SU-DHL-6 (cell line): Measurements from ENCODE around the gene OR51B2.

Experiments
- H2AFZ ChIP-seq: fragments of 200-600 bp; sonication (generic); 2 replicates; pipeline ENCODE4 v1.6.1; 2014; ENCODE audit warnings: low read depth, mild to moderate bottlenecking, moderate library complexity, mixed read lengths, antibody characterized with exemption, low read length; ENCODE audit not compliant: severe bottlenecking
- H3F3A ChIP-seq: fragments of 200-600 bp; shearing (Covaris generic); 2 replicates; pipeline ENCODE4 v1.6.0; 2016; ENCODE audit warnings: antibody characterized with exemption, mild to moderate bottlenecking; ENCODE audit not compliant: insufficient read depth
- H3K27ac ChIP-seq: fragments of 200-600 bp; sonication (generic); 2 replicates; pipeline ENCODE4 v1.5.1; 2016; ENCODE audit warnings: low read depth, mild to moderate bottlenecking, low read length, moderate library complexity, mixed read lengths
- H3K27me3 ChIP-seq: fragments of 200-600 bp; sonication (generic), shearing (Covaris generic); 2 replicates; pipeline ENCODE4 v1.6.0; 2014; ENCODE audit warnings: mild to moderate bottlenecking, low read length
- H3K36me3 ChIP-seq: fragments of 200-600 bp; sonication (generic); 2 replicates; pipeline ENCODE4 v1.6.1; 2014; ENCODE audit warnings: mild to moderate bottlenecking, low read length, mixed read lengths
- H3K4me2 ChIP-seq: fragments of 300-600, 200-600 bp; shearing (Covaris generic), sonication (generic); 2 replicates; pipeline ENCODE4 v1.6.0; 2014; ENCODE audit warnings: low read length, low read depth, mild to moderate bottlenecking; ENCODE audit not compliant: poor library complexity, severe bottlenecking
- H3K4me3 ChIP-seq: fragments of 200-600 bp; sonication (generic); 2 replicates; pipeline ENCODE4 v1.5.1; 2014; ENCODE audit warnings: antibody characterized with exemption, low read length, mild to moderate bottlenecking, mixed read lengths; ENCODE audit not compliant: insufficient read depth, poor library complexity, severe bottlenecking
- H3K79me2 ChIP-seq: fragments of 200-600 bp; sonication (generic); 2 replicates; pipeline ENCODE4 v1.6.1; 2014; ENCODE audit warnings: mild to moderate bottlenecking, low read length, moderate library complexity; ENCODE audit not compliant: insufficient read depth
- H3K9ac ChIP-seq: fragments of 200-600 bp; sonication (generic); 2 replicates; pipeline ENCODE4 v1.7.0; 2014; ENCODE audit warnings: mild to moderate bottlenecking, low read length
- H3K9me2 ChIP-seq: fragments of 200-600 bp; sonication (generic); replicated peaks from 2 replicates; pipeline ENCODE4 v1.6.1; 2014; ENCODE audit warnings: low read length; ENCODE audit not compliant: insufficient read depth
- H3K9me3 ChIP-seq: fragments of 200-600 bp; sonication (generic); 2 replicates; pipeline ENCODE4 v1.6.1; 2014; ENCODE audit warnings: low read length, mixed read lengths; ENCODE audit not compliant: insufficient read depth
- H4K20me1 ChIP-seq: fragments of 200-600 bp; sonication (generic); 2 replicates; pipeline ENCODE4 v1.6.1; 2014; ENCODE audit warnings: low read depth, mild to moderate bottlenecking, antibody characterized with exemption, low read length, moderate library complexity, mixed read lengths
- CTCF ChIP-seq: fragments of 200-600 bp; sonication (generic); IDR thresholded peaks from one replicate; pipeline ENCODE4 v1.5.1; 2017; ENCODE audit warnings: antibody characterized with exemption, mild to moderate bottlenecking, low read length, moderate library complexity; ENCODE audit not compliant: insufficient read depth, poor library complexity, severe bottlenecking
- EZH2phosphoT487 ChIP-seq: fragments of 200-600 bp; sonication (generic), shearing (Covaris generic); conservative IDR thresholded peaks from 2 replicates; pipeline ENCODE4 v1.6.1; 2018; ENCODE audit warnings: mild to moderate bottlenecking, antibody characterized with exemption, low read length, moderate library complexity, mixed read lengths

OR51B2 gene

GRCh38 chr11:5301846-5302245, 22.3 kb downstream of the OR51B2 start, which contains the start of gene OR51B4:
Gene OR51B4 (minus strand): TSS chr11:5301946. CDS start chr11:5301946, 0 bp downstream.
- no peak within 1 kb of the TSS for H2AFZ ChIP-seq

GRCh38 chr11:5300251-5300650, 23.8 kb downstream of the OR51B2 start:
- no peaks in the 10 kb centered on the region for H4K20me1 ChIP-seq

More at GRCh38 chr11:5301846-5302245, 22.3 kb downstream of the OR51B2 start, which contains the start of gene OR51B4:
- TF ChIP-seq CTCF (no peak), EZH2phosphoT487 (no peak)
- H3K9ac ChIP-seq, result no peak within 1 kb of the TSS
- H3K79me2 ChIP-seq, result no peaks in the 10 kb centered on the region
- H3K36me3 ChIP-seq, result no peaks in the 10 kb centered on the region
- H3F3A ChIP-seq, result no peaks in the 10 kb centered on the region
- H3K27me3 ChIP-seq, result no peaks in the 10 kb centered on the region
- H3K27ac ChIP-seq, result no peak within 1 kb of the TSS
- no peaks in the 10 kb centered on the region for H3K9me3 ChIP-seq
- H3K4me3 ChIP-seq, result no peak within 1 kb of the TSS
- H4K20me1 ChIP-seq, result no peaks in the 10 kb centered on the region
- no peak within 1 kb of the TSS for H3K4me2 ChIP-seq
- H3K9me2 ChIP-seq, result no peaks in the 10 kb centered on the region

GRCh38 chr11:5298451-5298850, 25.6 kb downstream of the OR51B2 start:
- H3K27ac ChIP-seq, result no peak overlapping the region
- H3K9me2 ChIP-seq, result no peaks in the 10 kb centered on the region
- no peaks in the 10 kb centered on the region for H3K36me3 ChIP-seq
- H3K9me3 ChIP-seq, result no peaks in the 10 kb centered on the region
- no peak overlapping the region for H3K4me2 ChIP-seq
- no peaks in the 10 kb centered on the region for H3F3A ChIP-seq
- TF ChIP-seq EZH2phosphoT487 (no peak), CTCF (no peak)
- H3K79me2 ChIP-seq, result no peaks in the 10 kb centered on the region
- H3K4me3 ChIP-seq, result no peak overlapping the region
- no peaks in the 10 kb centered on the region for H3K27me3 ChIP-seq
- H2AFZ ChIP-seq, result no peak overlapping the region
- no peaks in the 10 kb centered on the region for H4K20me1 ChIP-seq
- H3K9ac ChIP-seq, result no peak overlapping the region

More at GRCh38 chr11:5300251-5300650, 23.8 kb downstream of the OR51B2 start:
- no peak overlapping the region for H3K9ac ChIP-seq
- H3K4me3 ChIP-seq, result no peak overlapping the region
- TF ChIP-seq EZH2phosphoT487, result no peak
- TF ChIP-seq CTCF, result no peak
- no peak overlapping the region for H3K4me2 ChIP-seq
- no peaks in the 10 kb centered on the region for H3K79me2 ChIP-seq
- H3F3A ChIP-seq, result no peaks in the 10 kb centered on the region
- H3K36me3 ChIP-seq, result no peaks in the 10 kb centered on the region
- H2AFZ ChIP-seq, result no peak overlapping the region
- H3K9me2 ChIP-seq, result no peaks in the 10 kb centered on the region
- no peaks in the 10 kb centered on the region for H3K9me3 ChIP-seq
- no peaks in the 10 kb centered on the region for H3K27me3 ChIP-seq
- no peak overlapping the region for H3K27ac ChIP-seq
